Lung microvascular endothelial cell (primary cell): ENCODE results near the gene C4orf36. TPM values are rescaled to one million over a fixed set of nuclear protein-coding genes. Genes with fewer than 3 reads are reported as not detected.
A peak's percentile ranks its signal among the peaks of the same experiment; 100 is the strongest.

ENCODE experiments used
- DNase-seq, 2 donors: peaks; one replicate each; pipeline versions ENCODE4 v3.0.0 to v3.0.0-alpha.2; 2010; ENCODE audit warnings: low read depth in 2 of 2
- total RNA-seq: library from RNA; depleted of rRNA; stranded (reverse); fragments of >200 nt; gene quantifications from 2 replicates; pipeline ENCODE4 v1.2.1, GENCODE V29; 2014

C4orf36 gene, protein sequence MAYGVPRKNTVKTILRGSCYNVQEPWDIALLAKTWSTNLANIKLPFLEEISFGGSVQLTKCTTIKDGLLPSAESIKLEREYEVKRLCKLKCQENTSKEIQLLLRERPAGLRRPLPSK
- not detected in 2 replicates for total RNA-seq

DNA sequence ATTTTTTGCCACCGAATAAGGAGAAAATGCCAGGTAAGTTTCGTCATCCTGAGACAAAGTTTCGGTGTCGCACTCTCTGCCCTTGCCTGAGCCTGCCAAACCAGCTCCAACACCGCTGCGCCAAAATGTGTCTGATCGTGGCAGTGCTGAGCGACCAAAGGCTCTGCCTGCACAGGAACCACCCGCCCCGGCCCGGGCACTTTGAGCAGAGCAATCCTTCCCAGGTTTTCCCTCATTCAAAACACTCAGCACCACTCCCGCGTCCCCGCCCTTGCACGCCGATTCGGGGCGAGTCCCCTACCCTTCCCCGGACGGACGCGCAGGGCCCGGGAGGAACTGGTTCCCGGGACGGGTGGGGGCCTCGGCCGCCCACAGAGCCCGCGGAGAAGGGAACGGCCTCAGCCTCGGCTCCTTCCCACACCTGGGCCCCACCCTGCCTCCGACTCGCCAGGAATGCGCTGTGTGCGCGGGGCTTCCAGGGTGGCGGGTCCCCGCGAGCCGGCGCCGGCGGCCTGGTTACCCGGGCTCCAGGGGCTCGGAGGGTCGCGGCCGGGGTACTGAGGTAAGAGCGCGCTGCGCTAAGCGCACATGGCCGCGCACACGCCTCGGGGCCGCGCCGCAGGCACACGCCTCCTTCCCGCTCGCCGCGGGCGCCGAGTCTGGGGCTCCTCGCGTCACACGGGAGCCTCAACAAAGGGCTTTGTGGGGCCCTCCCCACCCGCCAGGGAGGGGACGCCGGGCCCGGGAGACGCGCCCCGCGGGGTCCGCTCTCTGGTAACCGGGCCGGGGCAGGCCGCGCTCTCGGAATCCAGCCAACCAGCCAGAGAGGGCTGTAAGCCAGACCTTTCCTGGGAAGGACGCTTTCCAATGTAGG, at the start of gene C4orf36:
TSS of gene C4orf36 (minus strand) at position 661 of the 874 bp plus-strand sequence. CDS start 902 bp downstream, outside the sequence.
- peak; percentile 21 to 51 for DNase-seq

DNA sequence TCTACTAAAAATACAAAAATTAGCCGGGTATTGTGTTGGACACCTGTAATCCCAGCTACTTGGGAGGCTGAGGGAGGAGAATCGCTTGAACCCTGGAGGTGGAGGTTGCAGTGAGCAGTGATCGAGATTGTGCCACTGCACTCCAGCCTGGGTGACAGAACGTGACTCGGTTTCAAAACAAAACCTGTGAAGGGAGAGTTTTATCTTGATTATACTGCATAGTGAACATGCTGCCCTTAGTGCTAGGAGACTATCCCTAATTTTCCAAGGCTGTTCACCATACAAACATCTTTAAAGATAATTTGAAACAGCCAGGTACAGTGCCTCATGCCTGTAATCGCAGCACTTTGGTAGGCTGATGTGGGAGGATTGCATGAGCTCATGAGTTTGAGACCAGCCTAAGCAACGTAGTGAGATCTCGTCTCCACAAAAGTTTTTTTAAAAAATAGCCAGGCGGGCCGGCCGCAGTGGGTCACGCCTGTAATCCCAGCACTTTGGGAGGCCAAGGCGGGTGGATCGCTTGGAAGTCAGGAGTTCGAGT, 48.8 kb upstream of the C4orf36 start:
- no peak for DNase-seq

DNA sequence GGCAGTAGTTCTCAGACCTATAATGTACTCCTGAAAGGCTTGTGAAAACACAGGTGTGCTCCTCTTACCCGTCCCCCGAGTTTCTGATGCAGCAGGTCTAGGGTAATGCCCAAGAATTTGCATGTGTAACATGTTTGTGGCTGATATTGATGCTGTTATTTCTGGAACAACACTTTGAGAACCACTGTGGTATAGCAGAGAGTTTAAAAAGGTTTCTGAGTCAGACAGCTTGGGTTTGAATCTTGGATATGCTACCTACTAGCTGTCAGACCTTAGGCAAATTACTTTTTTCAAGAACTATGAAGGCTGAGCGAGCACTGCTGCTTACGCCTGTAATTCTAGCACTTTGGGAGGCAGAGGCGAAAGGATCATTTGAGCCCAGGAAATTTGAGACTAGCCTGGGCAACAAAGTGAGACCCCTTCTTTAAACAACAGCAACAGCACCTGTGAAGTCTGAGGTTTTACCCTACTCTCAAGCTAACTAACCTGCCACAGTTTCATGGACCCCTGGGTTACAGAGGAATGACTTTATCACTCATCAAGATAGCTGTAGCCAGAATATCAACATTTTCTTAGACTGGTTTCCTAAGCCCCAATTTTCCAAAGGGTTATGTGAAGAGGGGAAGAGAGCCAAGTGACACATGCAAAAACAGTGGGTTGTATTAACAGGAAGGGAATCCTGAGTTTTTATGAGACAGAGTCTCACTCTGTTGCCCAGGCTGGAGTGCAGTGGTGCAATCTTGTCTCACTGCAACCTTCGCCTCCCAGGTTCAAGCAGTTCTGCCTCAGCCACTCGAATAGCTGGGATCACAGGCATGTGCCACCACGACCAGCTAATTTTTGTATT, 47.7 kb upstream of the C4orf36 start:
- DNase-seq = peak in 1 of 2 donors; percentile 29

DNA sequence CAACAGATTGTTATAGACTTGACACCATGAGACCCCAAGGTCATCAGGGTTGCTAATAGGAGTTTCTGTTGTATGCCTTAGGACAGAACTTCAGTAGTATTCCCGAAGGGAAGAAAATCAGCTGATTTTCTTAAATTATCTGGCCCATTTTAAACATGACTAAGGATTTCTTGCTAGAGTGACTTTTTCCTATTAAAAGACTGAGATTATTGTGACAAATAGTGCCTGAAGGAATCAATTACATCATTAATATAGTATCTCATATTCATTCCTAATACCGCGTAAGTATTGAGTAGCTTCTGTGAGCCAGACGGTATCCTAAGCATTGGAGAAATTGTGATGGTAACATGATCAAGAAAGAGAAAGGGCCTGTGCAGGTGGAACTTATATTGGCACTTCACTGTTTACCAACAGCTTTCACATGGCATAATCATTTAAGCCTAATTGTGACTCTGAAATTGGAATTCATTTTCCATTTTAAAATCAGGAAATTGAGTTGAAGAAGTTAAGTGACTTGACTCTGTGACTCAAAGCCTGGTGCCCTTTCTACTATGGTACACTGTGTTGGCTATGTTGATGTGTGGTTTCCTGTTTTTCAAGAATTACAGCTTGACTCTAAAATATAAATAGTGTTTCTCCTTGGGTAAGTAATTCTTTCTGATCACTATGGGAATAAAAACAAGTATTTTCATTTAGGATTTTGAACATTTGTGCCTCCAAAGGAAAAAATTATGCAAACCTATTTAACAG, 46.7 kb upstream of the C4orf36 start:
- peak in 1 of 2 donors; percentile 84 for DNase-seq

DNA sequence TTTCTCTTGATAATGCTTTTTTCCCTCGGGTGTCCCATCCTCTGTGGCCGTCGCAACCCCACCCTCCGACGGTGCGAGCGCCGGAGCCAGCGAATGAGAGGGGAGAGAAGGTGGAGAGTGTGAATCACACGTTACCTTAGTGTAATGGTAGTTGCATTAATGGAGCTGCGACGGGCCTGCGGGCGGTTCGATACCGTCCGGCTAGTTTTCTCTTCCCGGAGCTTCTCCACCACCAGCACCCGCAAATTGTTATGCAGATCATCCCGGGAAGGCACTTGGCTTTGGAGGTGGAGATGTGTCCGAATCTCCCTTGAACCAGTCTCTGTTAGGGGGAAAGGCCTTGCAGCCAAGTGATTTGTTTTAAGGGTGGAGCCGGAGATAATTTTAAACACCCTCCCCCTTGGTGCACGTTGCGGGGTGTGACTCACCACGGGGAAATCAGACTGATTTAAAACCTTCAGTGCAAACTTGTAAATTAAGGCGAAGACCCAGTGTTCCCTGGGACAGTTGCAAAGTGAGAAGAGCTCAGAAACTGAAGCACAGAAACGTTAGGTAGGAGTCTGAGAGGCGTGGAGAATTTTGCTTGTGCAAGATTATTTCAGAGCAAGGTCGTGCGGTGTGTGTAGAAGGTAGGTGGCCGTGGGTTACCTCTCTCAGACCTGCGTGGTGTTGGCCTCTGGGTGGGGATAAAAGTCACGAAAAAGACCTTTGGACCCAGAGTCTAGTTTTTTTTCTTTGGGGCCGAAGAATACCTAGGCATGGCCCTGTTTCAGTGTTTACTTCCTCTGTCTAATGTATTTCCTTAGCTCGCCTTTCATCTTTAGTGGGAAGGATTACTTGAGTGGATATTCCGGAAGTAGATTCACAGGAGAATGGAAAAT, 43.9 kb upstream of the C4orf36 start:
- DNase-seq = peak; percentile 69 to 79

DNA sequence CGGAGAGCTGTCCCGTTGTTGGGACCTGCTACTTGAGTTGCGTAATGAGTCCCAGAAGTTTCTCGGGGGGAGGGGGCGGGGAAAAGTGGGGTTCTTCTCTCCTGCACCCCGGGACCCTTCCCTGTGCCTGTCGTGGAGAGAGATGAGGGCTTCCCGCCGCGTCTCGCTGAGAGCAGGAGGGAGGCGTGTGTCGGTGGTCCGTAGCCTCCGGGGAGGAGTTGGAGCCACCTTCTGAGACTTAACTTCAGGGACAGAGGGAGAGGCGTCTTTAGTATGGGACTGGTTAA, 43.3 kb upstream of the C4orf36 start:
- no peak for DNase-seq

DNA sequence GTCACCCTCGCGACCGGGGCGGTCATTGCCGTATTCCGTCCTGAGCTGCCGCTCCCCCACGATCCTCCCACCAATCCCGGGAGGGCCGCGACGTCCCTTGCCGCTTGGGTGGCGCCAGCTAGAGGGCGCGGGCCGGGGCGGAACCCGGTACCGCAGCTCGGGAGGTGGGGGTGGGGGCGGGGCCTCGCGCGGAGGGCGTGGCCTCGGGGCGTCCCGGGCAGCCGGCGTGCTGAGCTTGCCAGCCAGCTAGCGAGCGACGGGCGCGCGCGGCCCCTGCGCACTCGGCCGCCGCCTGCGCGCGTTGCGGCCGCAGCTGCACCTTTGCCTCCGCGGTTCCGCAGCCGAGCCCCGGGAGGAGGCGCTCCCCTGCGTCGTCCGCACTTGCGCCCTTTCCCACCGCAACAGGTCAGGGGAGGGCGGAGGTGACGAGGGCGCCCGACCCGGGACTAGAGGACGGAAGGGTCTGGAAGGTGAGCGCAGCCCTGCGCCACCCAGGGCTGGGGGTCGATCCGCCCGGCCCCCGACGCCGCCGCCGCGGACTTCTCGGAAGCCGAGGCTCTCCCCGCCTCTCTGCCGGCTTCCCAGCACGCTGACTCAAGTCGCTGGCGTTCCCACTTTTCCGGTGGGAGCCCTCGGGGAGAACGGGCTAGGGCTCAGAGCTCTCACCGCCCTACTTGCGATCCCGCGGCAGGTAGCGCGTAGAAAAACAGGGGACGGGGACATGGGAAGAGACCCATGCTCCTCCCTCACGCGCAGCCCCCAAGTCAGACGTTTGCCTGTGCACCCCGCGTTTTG, 42.7 kb upstream of the C4orf36 start, which contains the start of gene AFF1:
TSS of gene AFF1 (plus strand) at position 241 of the 795 bp plus-strand sequence. CDS start 13,523 bp downstream, outside the sequence.
- DNase-seq = peak; percentile 93 to 96

DNA sequence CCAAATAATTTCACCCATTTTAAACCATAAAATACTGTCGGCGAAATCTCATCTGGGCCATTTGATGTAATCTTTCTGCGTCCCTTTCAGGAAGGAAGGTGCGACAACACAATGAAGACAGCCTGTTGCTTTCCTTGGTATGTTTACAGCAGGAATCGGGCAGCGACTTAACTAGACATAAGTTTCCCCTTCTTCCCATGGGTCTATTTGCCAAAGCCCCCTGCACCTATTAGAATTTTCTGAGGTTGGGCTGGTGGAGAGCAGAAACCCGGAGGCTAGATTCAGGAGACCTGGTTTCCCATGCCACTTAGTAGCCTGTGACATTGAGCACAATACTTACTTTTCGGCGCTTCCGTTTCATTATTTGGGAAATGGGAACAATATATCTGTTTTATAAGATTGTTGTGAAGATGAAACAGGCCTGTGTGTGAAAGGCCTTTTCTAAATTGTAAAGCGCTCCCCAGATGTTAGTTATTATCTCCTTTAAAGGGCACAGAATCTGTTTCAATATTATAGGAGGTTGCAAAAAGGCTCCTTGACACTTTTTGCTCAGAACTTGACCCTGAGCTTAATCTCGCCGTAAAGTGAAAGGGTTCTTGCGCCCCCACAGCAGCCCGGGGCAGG, 42.0 kb upstream of the C4orf36 start:
- DNase-seq = peak; percentile 28 to 34

DNA sequence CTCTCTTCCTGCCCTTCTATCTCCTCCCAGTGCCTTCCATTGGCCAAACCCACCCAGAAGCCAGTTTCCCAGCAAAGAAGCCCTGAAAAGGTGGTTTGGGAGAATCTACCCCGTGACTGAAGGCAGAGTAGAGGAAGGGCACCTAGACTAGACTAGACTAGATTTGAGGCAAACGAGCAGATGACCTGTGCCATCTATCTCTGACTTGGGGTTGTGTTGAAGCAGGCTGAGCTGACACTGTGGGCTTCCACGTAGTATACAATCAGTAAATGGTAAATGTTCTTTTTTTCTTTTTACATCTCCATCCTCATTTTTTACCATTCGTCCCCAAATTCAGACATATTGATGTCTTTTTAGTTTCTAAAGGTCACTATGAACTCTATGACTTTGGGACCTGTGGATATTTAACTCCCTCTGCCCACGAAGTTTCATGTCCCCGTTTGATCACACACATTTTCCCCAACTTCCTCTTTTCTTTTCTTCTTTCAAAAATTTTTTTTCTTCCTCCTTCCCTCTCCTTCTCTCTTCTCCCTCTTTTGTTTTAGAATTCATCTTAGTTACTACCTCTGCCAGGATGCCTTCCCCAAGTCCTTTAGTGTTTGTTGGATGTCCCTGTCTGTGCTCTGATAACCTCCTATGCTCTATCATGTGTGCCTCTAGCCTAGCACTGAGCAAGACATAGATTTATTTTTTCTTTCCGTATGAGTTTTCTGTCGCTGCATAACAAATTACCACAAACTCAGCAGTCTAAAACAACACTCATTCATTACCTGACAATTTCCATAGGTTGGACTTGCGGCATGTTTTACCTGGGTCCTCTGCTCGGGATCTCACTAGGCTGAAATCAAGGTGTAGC, 36.4 kb upstream of the C4orf36 start:
- DNase-seq = no peak

DNA sequence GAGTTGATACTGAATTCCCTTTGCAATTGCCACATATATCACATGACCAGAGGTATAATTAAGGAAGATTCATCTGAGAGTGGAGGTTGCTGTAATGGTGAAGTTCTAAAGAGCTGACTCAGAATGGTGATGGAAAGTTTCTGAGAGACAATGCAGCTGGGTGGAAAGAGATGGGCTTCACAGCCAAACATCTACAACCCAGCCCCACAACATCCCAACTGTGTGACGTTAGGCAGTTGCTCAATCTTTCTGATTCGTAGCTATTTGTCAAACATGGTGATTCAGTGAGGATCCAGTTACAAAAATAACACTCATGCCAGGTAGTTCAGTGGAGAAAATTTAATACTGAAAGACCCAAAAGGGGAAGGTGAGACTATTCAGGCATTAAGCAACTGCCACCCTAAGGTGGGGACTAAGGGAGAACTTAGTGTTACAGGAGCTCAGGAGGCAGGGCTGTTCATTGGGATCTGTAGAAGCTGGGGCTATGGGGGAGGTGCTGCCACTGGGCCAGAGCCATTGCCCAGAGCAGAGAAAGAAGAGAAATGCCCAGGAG, 35.7 kb upstream of the C4orf36 start:
- DNase-seq = peak; percentile 85 to 93

DNA sequence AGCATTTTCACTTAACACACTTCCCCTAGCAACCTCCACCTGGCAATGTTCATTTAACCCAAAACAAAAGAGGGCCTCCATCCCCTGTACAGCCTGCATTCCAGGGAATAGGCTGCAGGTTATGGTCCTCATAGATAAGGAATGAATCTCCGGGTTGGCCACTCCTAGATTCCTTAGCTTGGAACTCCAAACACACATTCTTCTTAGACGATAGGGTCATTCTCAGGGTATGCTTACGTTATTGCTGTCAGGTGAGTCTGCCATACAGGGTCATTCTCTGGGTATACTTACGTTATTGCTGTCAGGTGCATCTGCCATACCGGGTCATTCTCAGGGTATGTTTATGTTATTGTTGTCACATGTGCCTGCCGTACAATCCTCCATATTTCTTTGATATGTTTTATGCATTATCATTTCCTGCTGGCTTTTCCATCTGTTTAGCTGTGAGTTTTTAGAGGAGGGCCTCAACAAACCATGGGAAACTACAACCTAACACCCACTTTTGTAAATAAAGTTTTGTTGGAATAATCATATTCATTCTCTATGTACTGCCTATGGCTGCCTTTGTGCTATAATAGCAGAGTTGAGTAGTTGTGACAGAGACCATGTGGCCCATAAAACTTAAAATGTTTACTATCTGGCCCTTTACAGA, 34.3 kb upstream of the C4orf36 start:
- DNase-seq = no peak

DNA sequence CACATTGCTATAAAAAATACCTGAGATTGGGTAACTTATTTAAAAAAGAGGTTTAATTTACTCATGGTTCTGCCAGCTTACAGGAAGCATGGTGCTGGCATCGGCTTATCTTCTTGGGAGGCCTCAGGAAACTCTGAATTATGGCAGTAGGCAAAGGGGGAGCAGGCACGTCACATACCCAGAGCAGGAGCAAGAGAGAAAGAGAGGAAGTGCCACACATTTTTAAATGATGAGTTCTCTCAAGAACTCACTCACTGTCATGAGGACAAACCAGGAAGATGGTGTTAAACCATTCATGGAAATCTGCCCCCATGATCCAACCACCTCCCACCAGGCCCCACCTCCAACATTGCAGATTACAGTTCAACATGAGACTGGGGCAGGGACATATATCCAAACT, 32.6 kb upstream of the C4orf36 start:
- DNase-seq = peak; percentile 85 to 86

DNA sequence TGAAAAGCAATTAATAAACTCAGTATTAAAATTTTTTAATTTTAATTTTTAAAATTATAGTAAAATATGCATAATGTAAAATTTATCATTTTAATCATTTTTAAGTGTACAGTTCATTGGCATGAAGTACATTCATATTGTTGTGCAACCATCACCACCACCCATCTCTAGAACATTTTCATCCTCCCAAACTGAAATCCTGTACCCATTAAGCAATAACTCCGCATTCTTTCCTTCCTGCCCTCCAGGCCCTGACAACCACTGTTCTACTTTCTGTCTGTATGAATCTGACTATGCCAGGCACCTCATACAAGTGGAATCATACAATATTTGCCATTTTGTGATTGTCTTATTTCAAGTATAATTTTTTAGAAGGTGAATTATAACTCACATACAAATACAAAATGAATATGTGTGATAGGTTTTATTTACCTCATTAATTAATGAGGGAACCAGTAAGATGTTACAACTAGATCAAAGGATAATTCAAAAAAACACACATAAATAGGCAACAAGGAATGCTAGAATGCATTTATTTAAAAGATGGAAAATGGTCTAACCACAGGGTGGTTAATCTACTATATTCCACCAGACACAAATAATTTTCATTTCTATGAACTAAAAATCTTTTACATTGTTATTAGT, 29.5 kb upstream of the C4orf36 start:
- DNase-seq = no peak

DNA sequence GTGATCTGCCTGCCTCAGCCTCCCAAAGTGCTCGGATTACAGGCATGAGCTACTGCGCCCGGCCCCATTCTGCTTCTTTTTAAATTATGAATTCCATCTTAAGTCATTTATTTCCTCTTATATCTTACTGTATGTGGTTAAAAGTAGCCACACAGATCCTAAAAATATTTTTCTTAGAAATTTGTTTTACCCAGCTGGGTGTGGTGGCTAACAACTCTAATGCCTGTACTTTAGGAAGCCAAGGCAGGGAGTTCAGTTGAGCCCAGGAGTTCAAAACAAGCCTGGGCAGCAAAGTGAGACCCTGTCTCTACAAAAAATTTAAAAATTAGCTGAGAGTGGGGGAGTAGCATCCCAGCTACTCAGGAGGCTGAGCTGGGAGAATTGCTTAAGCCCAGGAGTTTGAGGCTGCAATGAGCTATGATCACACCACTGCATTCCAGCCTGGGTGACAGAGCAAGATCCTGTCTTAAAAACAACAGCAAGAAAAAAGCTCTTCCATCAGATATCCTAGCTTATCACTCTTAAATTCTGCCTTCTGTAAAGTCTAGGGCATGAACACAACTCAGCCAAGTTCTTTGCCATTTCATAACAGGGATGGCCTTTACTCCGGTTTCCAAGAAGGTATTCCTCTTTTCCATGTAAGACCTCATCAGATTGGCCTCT, 27.5 kb upstream of the C4orf36 start:
- no peak for DNase-seq

DNA sequence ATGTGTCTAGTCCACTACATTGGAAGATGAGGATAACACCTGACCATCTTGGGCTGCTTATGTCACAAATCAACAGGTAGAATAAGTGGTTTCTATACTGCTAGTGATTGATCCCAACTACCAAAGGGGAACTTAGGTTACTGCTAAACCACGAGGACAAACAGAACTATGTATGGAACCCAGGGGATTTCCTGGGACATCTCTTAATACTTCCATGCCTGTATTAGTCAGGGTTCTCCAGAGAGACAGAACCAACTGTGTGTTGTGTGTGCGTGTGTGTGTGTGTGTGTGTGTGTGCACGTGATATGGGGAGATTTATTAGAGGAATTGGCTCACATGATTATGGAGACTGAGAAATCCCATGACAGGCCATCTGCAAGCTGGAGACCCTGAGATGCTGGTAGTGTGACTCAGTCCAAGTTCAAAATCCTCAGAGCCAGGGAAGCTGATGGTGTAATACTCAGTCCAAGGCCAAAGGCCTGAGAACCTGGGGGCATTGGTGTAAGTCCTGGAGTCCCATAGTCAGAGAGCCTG, 26.4 kb upstream of the C4orf36 start:
- DNase-seq = no peak
